HepG2 (cell line): Measurements from ENCODE around the gene LENEP. TPM values are rescaled to one million over a fixed set of nuclear protein-coding genes. Genes with fewer than 3 reads are reported as not detected.
A peak's percentile ranks its signal among the peaks of the same experiment; 100 is the strongest.

Experiments used
- ARHGAP35 ChIP-seq: sonication (generic); formaldehyde crosslinking; IDR thresholded peaks from 2 replicates; pipeline ENCODE4 v1.9.0; 2022; ENCODE audit warnings: mild to moderate bottlenecking, inconsistent platforms, moderate library complexity, missing genetic modification reagents, borderline replicate concordance
- DMAP1 ChIP-seq: IDR thresholded peaks from 2 replicates; pipeline ENCODE4 v1.6.1; 2016
- FOXK2 ChIP-seq: fragments of 450-650 bp; IDR thresholded peaks from 2 replicates; pipeline ENCODE4 v1.6.1; 2016
- HDAC1 ChIP-seq: sonication (generic); formaldehyde crosslinking; IDR thresholded peaks from 2 replicates; pipeline ENCODE4 v1.5.1; 2020; ENCODE audit warnings: mild to moderate bottlenecking, missing genetic modification reagents
- MED8 ChIP-seq: sonication (generic); formaldehyde crosslinking; IDR thresholded peaks from 2 replicates; pipeline ENCODE4 v1.8.1; 2023; ENCODE audit warnings: mild to moderate bottlenecking, missing genetic modification reagents; ENCODE audit not compliant: insufficient replicate concordance
- SOX5 ChIP-seq: IDR thresholded peaks from 2 replicates; pipeline ENCODE4 v1.6.1; 2016; ENCODE audit warnings: borderline replicate concordance
- ZNF12 ChIP-seq: sonication (generic); formaldehyde crosslinking; IDR thresholded peaks from 2 replicates; pipeline ENCODE4 v1.5.0; 2020; ENCODE audit warnings: missing genetic modification reagents
- ZNF20 ChIP-seq: sonication (generic); formaldehyde crosslinking; IDR thresholded peaks from 2 replicates; pipeline ENCODE4 v1.4.0; 2020; ENCODE audit warnings: mild to moderate bottlenecking, moderate library complexity, missing genetic modification reagents
- ZNF510 ChIP-seq: sonication (generic); formaldehyde crosslinking; IDR thresholded peaks from 2 replicates; pipeline ENCODE4 v1.4.0; 2020; ENCODE audit warnings: low read depth, mild to moderate bottlenecking, missing genetic modification reagents
- ZNF687 ChIP-seq: sonication (generic); formaldehyde crosslinking; IDR thresholded peaks from 2 replicates; pipeline ENCODE4 v1.5.1; 2020; ENCODE audit warnings: mild to moderate bottlenecking, missing genetic modification reagents, moderate library complexity
- ZNF777 ChIP-seq: sonication (generic); formaldehyde crosslinking; IDR thresholded peaks from 2 replicates; pipeline ENCODE4 v1.4.0; 2020; ENCODE audit warnings: missing genetic modification reagents
- ZNF816 ChIP-seq: sonication (generic); formaldehyde crosslinking; IDR thresholded peaks from 2 replicates; pipeline ENCODE4 v1.8.0; 2022; ENCODE audit warnings: missing genetic modification reagents, mild to moderate bottlenecking, borderline replicate concordance
- ZNF850 ChIP-seq: sonication (generic); formaldehyde crosslinking; conservative IDR thresholded peaks from 2 replicates; pipeline ENCODE4 v1.9.0; 2021; ENCODE audit warnings: mild to moderate bottlenecking, missing genetic modification reagents
- polyA plus RNA-seq, 8 experiments: library from polyadenylated mRNA; depleted of rRNA in 3 of 8; stranded (reverse) in 7 of 8; unstranded in 1 of 8; fragments of >200 nt; fragmentation: Illumina TruSeq in 4 of 8; extraction: Trizol in 4 of 8; gene quantifications; 2 replicates each; pipeline versions ENCODE4 v1.2.1 to v1.2.3, GENCODE V29; 2011 to 2016; ENCODE audit warnings: low read depth in 4 of 8, missing spikeins in 1 of 8, mixed read lengths in 1 of 8; ENCODE audit not compliant: insufficient read depth in 1 of 8
- total RNA-seq, 5 experiments: library from RNA; depleted of rRNA; stranded (reverse); fragments of >200 nt; fragmentation: Illumina TruSeq; extraction: Trizol; gene quantifications; 2 replicates each; pipeline ENCODE4 v1.2.3, GENCODE V29; 2016; ENCODE audit warnings: low read depth in 1 of 5
- TF ChIP-seq, protein P1 (sequence below), 2 experiments: sonication (generic) in 1 of 2; formaldehyde crosslinking in 1 of 2; IDR thresholded peaks; 2 replicates each; pipeline versions ENCODE4 v1.5.1 to v1.6.1; 2011 to 2020; ENCODE audit warnings: borderline replicate concordance in 1 of 2, low read depth in 1 of 2, low read length in 1 of 2, mild to moderate bottlenecking in 1 of 2, missing genetic modification reagents in 1 of 2, moderate library complexity in 1 of 2
- TF ChIP-seq, protein P2 (sequence below): sonication (generic); formaldehyde crosslinking; IDR thresholded peaks from 2 replicates; pipeline ENCODE4 v1.5.0; 2020; ENCODE audit warnings: missing genetic modification reagents
- TF ChIP-seq, protein P3 (sequence below): IDR thresholded peaks from 2 replicates; pipeline ENCODE4 v1.6.1; 2016; ENCODE audit warnings: mild to moderate bottlenecking

LENEP gene
- total and polyA plus RNA-seq, 2 of the 13 experiments (the other 11 are each of a cell fraction or from before 2014, with no cell fraction given), result 0.29 TPM; not detected in 1

GRCh38 chr1:154945160-154945961 lies 48.0 kb upstream of the LENEP start (continued):
- TF ChIP-seq ZNF850 (0 out of 2 replicates have a peak, but pooled peaks have one; percentile 22), DMAP1 (CRISPR knock-in tag) (0 out of 2 replicates have a peak, but pooled peaks have one; percentile 5), ZNF20 (CRISPR knock-in tag) (no peak), SOX5 (CRISPR knock-in tag) (0 out of 2 replicates have a peak, but pooled peaks have one; percentile 2), ZNF12 (no peak), HDAC1 (CRISPR knock-in tag) (peak; percentile 29), MED8 (CRISPR knock-in tag) (no peak), ZNF687 (peak; percentile 8; the same call in 1 of the 2 replicates), ZNF816 (CRISPR knock-in tag) (0 out of 2 replicates have a peak, but pooled peaks have one; percentile 16), FOXK2 (no peak), ZNF510 (CRISPR knock-in tag) (no peak), ZNF777 (no peak), ARHGAP35 (CRISPR knock-in tag) (no peak)
- TF ChIP-seq, protein P1, sequence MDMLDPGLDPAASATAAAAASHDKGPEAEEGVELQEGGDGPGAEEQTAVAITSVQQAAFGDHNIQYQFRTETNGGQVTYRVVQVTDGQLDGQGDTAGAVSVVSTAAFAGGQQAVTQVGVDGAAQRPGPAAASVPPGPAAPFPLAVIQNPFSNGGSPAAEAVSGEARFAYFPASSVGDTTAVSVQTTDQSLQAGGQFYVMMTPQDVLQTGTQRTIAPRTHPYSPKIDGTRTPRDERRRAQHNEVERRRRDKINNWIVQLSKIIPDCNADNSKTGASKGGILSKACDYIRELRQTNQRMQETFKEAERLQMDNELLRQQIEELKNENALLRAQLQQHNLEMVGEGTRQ (IDR thresholded peaks at IDR 0.05; ENCODE audit: low read depth, low read length), result no peak
- TF ChIP-seq, protein P1 (CRISPR knock-in tag; IDR thresholded peaks at IDR 0.05; ENCODE audit: borderline replicate concordance), result no peak
- TF ChIP-seq, protein P2, sequence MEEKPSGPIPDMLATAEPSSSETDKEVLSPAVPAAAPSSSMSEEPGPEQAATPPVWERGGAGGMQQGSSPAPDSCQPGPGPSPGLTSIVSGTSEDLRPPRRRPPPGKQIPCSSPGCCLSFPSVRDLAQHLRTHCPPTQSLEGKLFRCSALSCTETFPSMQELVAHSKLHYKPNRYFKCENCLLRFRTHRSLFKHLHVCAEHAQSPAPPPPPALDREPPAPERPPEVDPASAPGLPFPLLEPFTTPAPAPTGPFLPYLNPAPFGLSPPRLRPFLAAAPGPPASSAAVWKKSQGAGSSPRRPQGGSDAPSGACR (CRISPR knock-in tag), result 0 out of 2 replicates have a peak, but pooled peaks have one; percentile 18
- TF ChIP-seq, protein P3, sequence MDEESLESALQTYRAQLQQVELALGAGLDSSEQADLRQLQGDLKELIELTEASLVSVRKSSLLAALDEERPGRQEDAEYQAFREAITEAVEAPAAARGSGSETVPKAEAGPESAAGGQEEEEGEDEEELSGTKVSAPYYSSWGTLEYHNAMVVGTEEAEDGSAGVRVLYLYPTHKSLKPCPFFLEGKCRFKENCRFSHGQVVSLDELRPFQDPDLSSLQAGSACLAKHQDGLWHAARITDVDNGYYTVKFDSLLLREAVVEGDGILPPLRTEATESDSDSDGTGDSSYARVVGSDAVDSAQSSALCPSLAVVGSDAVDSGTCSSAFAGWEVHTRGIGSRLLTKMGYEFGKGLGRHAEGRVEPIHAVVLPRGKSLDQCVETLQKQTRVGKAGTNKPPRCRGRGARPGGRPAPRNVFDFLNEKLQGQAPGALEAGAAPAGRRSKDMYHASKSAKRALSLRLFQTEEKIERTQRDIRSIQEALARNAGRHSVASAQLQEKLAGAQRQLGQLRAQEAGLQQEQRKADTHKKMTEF (CRISPR knock-in tag), result 0 out of 2 replicates have a peak, but pooled peaks have one; percentile 2
